Measurements from ENCODE around the gene ATP5F1E. TPM values are rescaled to one million over a fixed set of nuclear protein-coding genes. Genes with fewer than 3 reads are reported as not detected.

The ATP5F1E gene
- total RNA-seq, 1 donor from 2014 or later: 28.2 TPM

DNA sequence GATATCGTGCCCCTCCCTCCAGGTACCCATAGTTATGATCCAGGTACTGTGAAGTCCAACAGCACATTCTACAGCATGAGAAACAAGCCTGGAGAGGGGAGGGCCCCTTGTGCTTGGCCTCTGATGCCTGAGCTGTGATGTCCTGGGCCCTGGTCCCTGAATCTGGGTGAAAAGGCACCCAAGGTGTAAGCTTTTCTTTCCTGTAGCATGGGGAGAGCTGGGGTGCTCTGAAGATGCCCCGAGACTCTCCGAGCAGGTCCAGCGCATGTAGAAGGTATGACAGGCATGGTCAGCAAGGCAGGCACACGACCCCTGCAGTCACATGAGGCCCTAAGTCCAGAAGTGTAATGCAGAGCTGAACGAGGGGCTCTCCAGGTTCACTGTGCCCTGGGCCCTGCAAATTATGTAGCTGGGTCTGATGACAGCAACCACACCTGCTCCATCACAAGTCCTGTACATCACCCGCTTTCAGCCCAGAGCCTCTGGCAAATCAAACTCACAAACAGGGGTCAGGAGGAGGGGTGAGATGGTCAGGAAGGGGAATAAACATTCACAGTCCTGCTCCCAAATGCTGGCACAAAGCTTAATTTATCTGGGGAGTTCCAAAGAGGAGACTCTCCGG, 23.3 kb downstream of the ATP5F1E start:
- H3K27ac ChIP-seq (ENCODE audit: low read depth, low read length): peak overlapping the region; percentile 87
- no peak overlapping the region for H3K9ac ChIP-seq (ENCODE audit: low read depth in 1 of 3, low read length in 3 of 3)
- no peaks in the 10 kb centered on the region for H3K9me3 ChIP-seq (ENCODE audit: control insufficient read depth in 3 of 3, low read length in 3 of 3)
- H3K4me3 ChIP-seq (ENCODE audit: low read length in 3 of 3): no peak overlapping the region
- H3K4me1 ChIP-seq (ENCODE audit: control insufficient read depth in 3 of 3, insufficient read depth in 3 of 3, low read length in 3 of 3): peaks cover 29 to 38% (median 36%) of the 10 kb centered on the region in 3 donors
- no peaks in the 10 kb centered on the region for H3K27me3 ChIP-seq (ENCODE audit: control insufficient read depth in 3 of 3, insufficient read depth in 3 of 3, low read length in 3 of 3)
- peaks cover under 1 to 5% (median 4%) of the 10 kb centered on the region in 3 donors for H3K36me3 ChIP-seq (ENCODE audit: control insufficient read depth in 3 of 3, insufficient read depth in 3 of 3, low read length in 3 of 3)

- peak overlapping the region in 1 of 3 donors; percentile 85 for H3K4me3 ChIP-seq (ENCODE audit: low read length in 3 of 3)
- H3K9ac ChIP-seq (ENCODE audit: low read depth in 1 of 3, low read length in 3 of 3): peak overlapping the region in 2 of 3 donors; percentile 91 to 95
- peak overlapping the region; percentile 87 for H3K27ac ChIP-seq (ENCODE audit: low read depth, low read length)
- H3K4me1 ChIP-seq (ENCODE audit: control insufficient read depth in 3 of 3, insufficient read depth in 3 of 3, low read length in 3 of 3): peaks cover 34 to 47% (median 45%) of the 10 kb centered on the region in 3 donors
- peaks cover 5 to 7% (median 5%) of the 10 kb centered on the region in 3 donors for H3K36me3 ChIP-seq (ENCODE audit: control insufficient read depth in 3 of 3, insufficient read depth in 3 of 3, low read length in 3 of 3)
- H3K9me3 ChIP-seq (ENCODE audit: control insufficient read depth in 3 of 3, low read length in 3 of 3): no peaks in the 10 kb centered on the region
- H3K27me3 ChIP-seq (ENCODE audit: control insufficient read depth in 3 of 3, insufficient read depth in 3 of 3, low read length in 3 of 3): no peaks in the 10 kb centered on the region
Measured at GRCh38 chr20:59007665-59008511, 24.2 kb downstream of the ATP5F1E start.

DNA sequence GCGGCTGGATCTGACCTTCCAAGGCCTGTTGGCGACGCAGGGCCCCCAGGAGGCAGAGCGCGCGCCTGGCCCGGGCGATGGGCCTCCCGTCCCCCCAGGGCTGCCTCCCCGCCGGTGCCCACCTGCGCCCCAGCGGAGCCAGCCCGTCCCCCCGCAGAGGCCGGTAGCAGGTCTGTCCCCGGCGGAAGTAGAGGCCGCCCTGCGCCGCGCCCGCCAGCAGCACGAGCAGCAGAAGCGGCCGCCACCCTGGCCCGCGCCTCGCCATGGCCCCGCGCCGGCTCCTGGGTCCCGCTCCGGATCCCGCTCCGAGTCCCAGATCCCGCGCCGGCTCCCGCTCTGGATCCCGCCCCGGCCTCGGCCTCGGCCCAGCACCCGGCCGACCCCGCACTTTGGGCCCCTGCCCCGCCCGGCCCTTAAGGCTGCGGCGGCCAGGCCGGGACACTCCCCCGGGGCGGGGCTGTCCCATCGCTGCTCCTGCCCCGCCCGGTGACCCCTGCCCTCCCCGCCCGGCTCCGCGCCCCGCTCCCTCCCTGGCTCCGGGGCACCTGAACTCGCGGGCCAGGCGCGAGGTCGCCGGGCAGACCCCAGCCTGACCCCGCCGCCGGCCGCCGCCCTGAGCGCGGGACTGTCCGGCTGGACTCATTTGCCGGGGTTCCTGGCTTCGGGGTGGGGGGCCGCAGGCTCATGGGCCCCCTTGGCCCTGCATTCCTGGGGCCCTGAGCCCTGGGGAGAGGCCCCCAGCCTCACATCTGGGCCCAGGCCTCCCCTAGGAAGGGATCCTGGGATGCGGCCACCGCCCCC, 25.1 kb downstream of the ATP5F1E start, which contains the start of gene CTSZ:
CTSZ (minus strand) TSS at position 391 of the 801 bp plus-strand sequence; CDS start at position 265, 126 bp downstream.
- peak within 1 kb of the TSS; percentile 87 for H3K27ac ChIP-seq (ENCODE audit: low read depth, low read length)
- peak within 1 kb of the TSS; percentile 80 to 90 (median 85) for H3K4me3 ChIP-seq (ENCODE audit: low read length in 3 of 3)
- peak within 1 kb of the TSS; percentile 91 to 95 (median 91) for H3K9ac ChIP-seq (ENCODE audit: low read depth in 1 of 3, low read length in 3 of 3)
- H3K36me3 ChIP-seq (ENCODE audit: control insufficient read depth in 3 of 3, insufficient read depth in 3 of 3, low read length in 3 of 3): peaks cover 5 to 11% (median 9%) of the 10 kb centered on the region in 3 donors
- no peaks in the 10 kb centered on the region for H3K9me3 ChIP-seq (ENCODE audit: control insufficient read depth in 3 of 3, low read length in 3 of 3)
- peaks cover 35 to 50% (median 46%) of the 10 kb centered on the region in 3 donors for H3K4me1 ChIP-seq (ENCODE audit: control insufficient read depth in 3 of 3, insufficient read depth in 3 of 3, low read length in 3 of 3)
- no peaks in the 10 kb centered on the region for H3K27me3 ChIP-seq (ENCODE audit: control insufficient read depth in 3 of 3, insufficient read depth in 3 of 3, low read length in 3 of 3)

DNA sequence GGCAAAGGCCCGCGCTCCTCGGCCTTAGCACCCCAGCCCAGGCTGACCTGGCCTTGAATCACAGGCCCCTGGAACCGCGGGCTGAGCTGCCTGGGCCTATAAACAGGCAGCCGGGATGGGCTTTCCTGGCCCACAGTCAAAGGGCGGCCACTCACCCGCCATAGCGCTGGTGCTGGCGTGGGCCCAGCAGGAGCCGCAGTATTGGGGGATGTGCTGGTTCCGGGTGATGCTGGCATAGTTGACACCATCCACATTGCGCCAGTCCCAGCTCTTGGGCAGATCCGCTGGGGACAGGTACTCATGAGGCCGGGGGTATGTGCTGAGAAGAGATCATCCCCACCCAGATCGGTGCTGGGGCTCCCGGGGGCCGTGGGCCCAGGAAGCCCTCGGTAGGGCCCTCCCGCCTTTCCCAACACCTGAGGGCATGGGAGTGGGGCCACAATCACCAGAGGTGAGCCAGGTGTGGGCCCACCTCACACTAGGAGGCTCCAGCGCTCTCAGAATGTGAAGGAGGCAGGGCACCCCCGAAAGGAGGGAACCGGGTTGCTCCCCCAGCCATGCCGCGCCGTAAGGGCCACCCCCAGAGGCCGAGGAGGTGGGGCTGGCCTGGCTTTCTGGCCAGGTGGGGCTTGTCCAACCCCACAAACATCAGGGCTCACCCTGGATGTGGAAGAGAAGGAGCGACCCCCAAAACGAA, 25.8 kb downstream of the ATP5F1E start:
- Histone ChIP-seq H3K4me3 (ENCODE audit: low read length in 3 of 3) (peak overlapping the region; percentile 80 to 90 (median 85)), H3K9ac (ENCODE audit: low read depth in 1 of 3, low read length in 3 of 3) (peak overlapping the region; percentile 91 to 95 (median 91)), H3K9me3 (ENCODE audit: control insufficient read depth in 3 of 3, low read length in 3 of 3) (no peaks in the 10 kb centered on the region), H3K4me1 (ENCODE audit: control insufficient read depth in 3 of 3, insufficient read depth in 3 of 3, low read length in 3 of 3) (peaks cover 35 to 47% (median 43%) of the 10 kb centered on the region in 3 donors), H3K27ac (ENCODE audit: low read depth, low read length) (peak overlapping the region; percentile 87), H3K36me3 (ENCODE audit: control insufficient read depth in 3 of 3, insufficient read depth in 3 of 3, low read length in 3 of 3) (peaks cover 11 to 16% (median 15%) of the 10 kb centered on the region in 3 donors), H3K27me3 (ENCODE audit: control insufficient read depth in 3 of 3, insufficient read depth in 3 of 3, low read length in 3 of 3) (no peaks in the 10 kb centered on the region)

DNA sequence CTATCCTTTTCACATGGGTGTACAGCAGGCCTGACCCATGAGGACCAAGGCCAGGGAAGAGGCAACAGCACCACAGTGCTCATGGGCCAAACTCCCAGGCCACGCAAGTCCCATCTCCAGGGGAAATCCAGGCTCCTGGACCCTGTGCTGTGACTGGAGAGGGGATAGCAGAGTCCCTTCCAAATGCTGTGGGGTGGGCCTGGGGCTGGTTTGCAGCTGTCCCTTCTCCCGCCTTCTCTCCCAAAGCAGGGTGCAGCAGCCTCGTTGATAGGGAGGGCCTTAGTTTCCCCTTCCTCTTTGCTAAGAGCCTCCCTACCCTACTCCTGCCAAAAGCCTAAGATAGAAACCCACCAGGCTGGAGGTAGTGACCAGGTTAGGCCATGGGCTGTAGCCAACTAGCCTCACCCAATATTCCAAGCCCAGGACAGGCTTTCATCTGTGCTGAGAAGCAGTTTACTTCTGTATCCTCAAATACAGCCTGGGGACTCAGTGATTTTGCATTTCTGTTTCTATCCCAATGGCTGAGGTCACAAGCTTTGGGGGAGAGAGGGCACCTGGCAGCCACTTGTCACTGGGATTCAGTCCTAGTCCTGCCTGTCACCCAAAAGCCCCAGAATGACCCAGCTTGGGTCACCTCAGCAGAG, 26.5 kb downstream of the ATP5F1E start:
- Histone ChIP-seq H3K9ac (ENCODE audit: low read depth in 1 of 3, low read length in 3 of 3) (peak overlapping the region; percentile 91 to 95 (median 91)), H3K27ac (ENCODE audit: low read depth, low read length) (peak overlapping the region; percentile 87)

GRCh38 chr20:59004763-59005522, 27.2 kb downstream of the ATP5F1E start:
- H3K4me1 ChIP-seq (ENCODE audit: control insufficient read depth in 3 of 3, insufficient read depth in 3 of 3, low read length in 3 of 3): peaks cover 27 to 38% (median 36%) of the 10 kb centered on the region in 3 donors
- peak overlapping the region; percentile 91 to 95 (median 91) for H3K9ac ChIP-seq (ENCODE audit: low read depth in 1 of 3, low read length in 3 of 3)
- no peaks in the 10 kb centered on the region for H3K27me3 ChIP-seq (ENCODE audit: control insufficient read depth in 3 of 3, insufficient read depth in 3 of 3, low read length in 3 of 3)
- peak overlapping the region; percentile 80 to 90 (median 85) for H3K4me3 ChIP-seq (ENCODE audit: low read length in 3 of 3)
- H3K36me3 ChIP-seq (ENCODE audit: control insufficient read depth in 3 of 3, insufficient read depth in 3 of 3, low read length in 3 of 3): peaks cover 18 to 26% (median 21%) of the 10 kb centered on the region in 3 donors
- H3K9me3 ChIP-seq (ENCODE audit: control insufficient read depth in 3 of 3, low read length in 3 of 3): no peaks in the 10 kb centered on the region
- H3K27ac ChIP-seq (ENCODE audit: low read depth, low read length): peak overlapping the region; percentile 87

More for the DNA sequence above, 26.5 kb downstream of the ATP5F1E start:
- peak overlapping the region; percentile 80 to 90 (median 85) for H3K4me3 ChIP-seq (ENCODE audit: low read length in 3 of 3)
- no peaks in the 10 kb centered on the region for H3K9me3 ChIP-seq (ENCODE audit: control insufficient read depth in 3 of 3, low read length in 3 of 3)
- H3K4me1 ChIP-seq (ENCODE audit: control insufficient read depth in 3 of 3, insufficient read depth in 3 of 3, low read length in 3 of 3): peaks cover 29 to 41% (median 38%) of the 10 kb centered on the region in 3 donors
- H3K36me3 ChIP-seq (ENCODE audit: control insufficient read depth in 3 of 3, insufficient read depth in 3 of 3, low read length in 3 of 3): peaks cover 17 to 21% (median 18%) of the 10 kb centered on the region in 3 donors
- no peaks in the 10 kb centered on the region for H3K27me3 ChIP-seq (ENCODE audit: control insufficient read depth in 3 of 3, insufficient read depth in 3 of 3, low read length in 3 of 3)

- H3K9ac ChIP-seq (ENCODE audit: low read depth in 1 of 3, low read length in 3 of 3): peak overlapping the region in 1 of 3 donors; percentile 33
- H3K9me3 ChIP-seq (ENCODE audit: control insufficient read depth in 3 of 3, low read length in 3 of 3): no peaks in the 10 kb centered on the region
- no peak overlapping the region for H3K4me3 ChIP-seq (ENCODE audit: low read length in 3 of 3)
- H3K27me3 ChIP-seq (ENCODE audit: control insufficient read depth in 3 of 3, insufficient read depth in 3 of 3, low read length in 3 of 3): no peaks in the 10 kb centered on the region
- peaks cover 18 to 26% (median 23%) of the 10 kb centered on the region in 3 donors for H3K36me3 ChIP-seq (ENCODE audit: control insufficient read depth in 3 of 3, insufficient read depth in 3 of 3, low read length in 3 of 3)
- H3K4me1 ChIP-seq (ENCODE audit: control insufficient read depth in 3 of 3, insufficient read depth in 3 of 3, low read length in 3 of 3): peaks cover 27 to 38% (median 36%) of the 10 kb centered on the region in 3 donors
- peak overlapping the region; percentile 87 for H3K27ac ChIP-seq (ENCODE audit: low read depth, low read length)
Measured at GRCh38 chr20:59004493-59004762, 27.7 kb downstream of the ATP5F1E start.

DNA sequence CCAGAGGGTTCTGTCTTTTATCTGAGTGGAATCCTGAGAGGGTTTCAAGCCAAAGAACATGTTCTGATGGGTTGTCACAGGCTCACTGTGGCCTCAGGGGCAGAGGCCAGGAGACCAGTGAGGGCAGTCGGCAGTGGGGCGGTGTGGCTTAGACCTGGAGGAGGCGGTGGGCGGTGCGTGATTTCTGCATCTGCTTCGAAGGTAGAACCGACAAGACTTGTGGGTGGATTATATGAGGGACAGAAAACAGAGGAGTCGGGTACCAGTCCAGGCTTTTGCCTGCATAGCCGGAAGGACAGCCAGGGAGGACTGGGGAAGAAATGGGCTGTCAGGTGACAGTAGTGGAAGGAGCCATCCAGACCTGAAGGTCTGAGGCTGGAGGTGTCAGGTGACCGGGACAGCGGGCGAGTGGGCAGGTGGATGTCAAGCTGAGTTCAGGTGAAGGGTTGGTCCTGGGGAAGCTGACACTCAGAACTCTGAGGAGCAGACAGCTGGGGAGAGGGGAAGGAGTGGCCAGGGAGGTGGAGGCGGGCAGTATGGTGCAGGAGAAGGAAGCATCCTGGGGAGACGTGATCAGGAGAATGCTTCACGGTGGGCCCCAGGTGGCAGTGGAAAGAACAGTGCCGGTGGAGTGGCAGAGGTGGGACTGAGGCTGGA, 28.2 kb downstream of the ATP5F1E start:
- no peaks in the 10 kb centered on the region for H3K27me3 ChIP-seq (ENCODE audit: control insufficient read depth in 3 of 3, insufficient read depth in 3 of 3, low read length in 3 of 3)
- peaks cover 27 to 38% (median 36%) of the 10 kb centered on the region in 3 donors for H3K4me1 ChIP-seq (ENCODE audit: control insufficient read depth in 3 of 3, insufficient read depth in 3 of 3, low read length in 3 of 3)
- H3K27ac ChIP-seq (ENCODE audit: low read depth, low read length): no peak overlapping the region
- peak overlapping the region in 1 of 3 donors; percentile 8 for H3K9ac ChIP-seq (ENCODE audit: low read depth in 1 of 3, low read length in 3 of 3)
- H3K4me3 ChIP-seq (ENCODE audit: low read length in 3 of 3): no peak overlapping the region
- H3K36me3 ChIP-seq (ENCODE audit: control insufficient read depth in 3 of 3, insufficient read depth in 3 of 3, low read length in 3 of 3): peaks cover 20 to 29% (median 26%) of the 10 kb centered on the region in 3 donors
- H3K9me3 ChIP-seq (ENCODE audit: control insufficient read depth in 3 of 3, low read length in 3 of 3): no peaks in the 10 kb centered on the region
